BJ (cell line): Measurements from ENCODE around the gene ETV7. TPM values are rescaled to one million over a fixed set of nuclear protein-coding genes. Genes with fewer than 3 reads are reported as not detected.
A peak's percentile ranks its signal among the peaks of the same experiment; 100 is the strongest.

ENCODE experiments used
- CTCF ChIA-PET: fragments of 350-600 bp; formaldehyde crosslinking; extraction: SDS; loops from one replicate; lab custom pipeline; 2021; ENCODE audit warnings: antibody characterized with exemption, inconsistent platforms; lab: Yijun Ruan, JAX
- POLR2A ChIA-PET: fragments of 300-600 bp; sonication (Branson Sonifier 250); formaldehyde crosslinking; extraction: SDS; loops from one replicate; lab custom pipeline; 2021; ENCODE audit warnings: antibody characterized with exemption; lab: Charles Lee
- DNase-seq: peaks from one replicate; pipeline ENCODE4 v3.0.0-alpha.2; 2011; ENCODE audit warnings: low read depth
- H3K27me3 ChIP-seq: 2 replicates; pipeline ENCODE4 v1.6.0; 2011; ENCODE audit warnings: low read length; ENCODE audit not compliant: control insufficient read depth, insufficient read depth
- H3K36me3 ChIP-seq: 2 replicates; pipeline ENCODE4 v1.5.1; 2011; ENCODE audit warnings: low read length; ENCODE audit not compliant: control insufficient read depth, insufficient read depth
- H3K4me3 ChIP-seq: 2 replicates; pipeline ENCODE4 v1.5.1; 2011; ENCODE audit warnings: low read depth, mild to moderate bottlenecking, control low read depth, low read length
- CTCF ChIP-seq: IDR thresholded peaks from 2 replicates; pipeline ENCODE4 v1.5.1; 2011; ENCODE audit warnings: low read depth, mild to moderate bottlenecking, control low read depth, inconsistent platforms, low read length, moderate library complexity; ENCODE audit not compliant: insufficient read depth
- polyA plus RNA-seq: library from polyadenylated mRNA; depleted of rRNA; stranded (reverse); fragments of >200 nt; gene quantifications from 2 replicates; pipeline ENCODE4 v1.2.3, GENCODE V29; 2011

The ETV7 gene
- polyA plus RNA-seq, 1 experiment = 1.8 TPM

GRCh38 chr6:36373368-36374019 lies 14.0 kb downstream of the ETV7 start:
- POLR2A ChIA-PET = no interaction called here
- TF ChIP-seq CTCF = peak; percentile 33; the same call in 1 of the 2 replicates
- CTCF ChIA-PET = interaction anchor here (0.6 to 1.7 kb wide), 7 partner anchors 9 to 50 kb away, joined by 3 to 5 read pairs (median 3); no protein-coding TSS in a partner anchor
- H3K27me3 ChIP-seq = peaks cover 2% of the 10 kb centered on the region; the same call in 1 of the 2 replicates
- DNase-seq = peak; percentile 33
- no peaks in the 10 kb centered on the region for H3K36me3 ChIP-seq
- H3K4me3 ChIP-seq = no peak overlapping the region

GRCh38 chr6:36372088-36372487 lies 15.4 kb downstream of the ETV7 start:
- CTCF ChIA-PET = interaction anchor here (0.8 kb wide), 1 partner anchor 33 kb away, joined by 4 read pairs; no protein-coding TSS in a partner anchor
- POLR2A ChIA-PET = no interaction called here

GRCh38 chr6:36371211-36371610 lies 16.3 kb downstream of the ETV7 start:
- Histone ChIP-seq H3K36me3 (no peaks in the 10 kb centered on the region), H3K4me3 (no peak overlapping the region), H3K27me3 (peaks cover 2% of the 10 kb centered on the region; the same call in 1 of the 2 replicates)
- CTCF ChIA-PET = interaction anchor here (0.8 to 1.3 kb wide), 2 partner anchors 13 to 34 kb away, joined by 3 to 4 read pairs; no protein-coding TSS in a partner anchor
- no peak for TF ChIP-seq CTCF
- POLR2A ChIA-PET = no interaction called here
- DNase-seq = no peak

More at GRCh38 chr6:36372088-36372487, 15.4 kb downstream of the ETV7 start:
- Histone ChIP-seq H3K4me3 (no peak overlapping the region), H3K36me3 (no peaks in the 10 kb centered on the region), H3K27me3 (peaks cover 2% of the 10 kb centered on the region; the same call in 1 of the 2 replicates)
- no peak for DNase-seq
- no peak for TF ChIP-seq CTCF

DNA sequence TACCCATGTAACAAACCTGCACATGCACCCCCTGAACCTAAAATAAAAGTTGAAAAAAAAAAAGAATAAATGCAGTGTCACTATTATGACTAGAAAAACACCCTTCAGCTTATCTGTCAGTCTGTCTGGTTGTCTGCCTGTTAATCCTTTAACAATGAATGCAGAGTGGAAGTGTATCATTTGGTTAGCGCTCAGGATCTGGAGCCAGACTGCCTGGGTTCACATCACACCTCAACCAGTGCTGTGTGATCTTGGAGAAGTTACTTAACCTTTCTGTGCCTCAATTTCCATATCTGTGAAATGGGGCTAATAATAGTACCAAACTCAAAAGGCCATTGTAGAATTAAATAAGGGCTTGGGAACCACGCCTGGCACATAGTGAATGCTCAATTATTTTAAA lies 16.8 kb downstream of the ETV7 start:
- Histone ChIP-seq H3K4me3 (no peak overlapping the region), H3K36me3 (no peaks in the 10 kb centered on the region), H3K27me3 (peaks cover 2% of the 10 kb centered on the region)
- no peak for TF ChIP-seq CTCF
- no peak for DNase-seq
- CTCF ChIA-PET = interaction anchor here (1.3 to 2.3 kb wide), 2 partner anchors 10 to 12 kb away, joined by 3 to 11 read pairs; no protein-coding TSS in a partner anchor
- POLR2A ChIA-PET = no interaction called here
